ENCODE results near the gene VCAN.

Gene VCAN

GRCh38 chr5:83487155-83487554, 15.6 kb downstream of the VCAN start:
- TF ChIP-seq POLR2A (IDR thresholded peaks at IDR 0.05; ENCODE audit: extremely low read depth, insufficient read length) (no peak), MYC (IDR thresholded peaks at IDR 0.05; ENCODE audit: low read depth, low read length) (no peak), CTCF (IDR thresholded peaks at IDR 0.05; ENCODE audit: low read depth, low read length) (no peak), MAX (IDR thresholded peaks at IDR 0.05; ENCODE audit: low read depth, low read length) (no peak)
- no peak overlapping the region for H3K4me3 ChIP-seq (ENCODE audit: low read depth, low read length)
- DNase-seq (ENCODE audit: low read depth): no peak

GRCh38 chr5:83488271-83488670, 16.7 kb downstream of the VCAN start:
- TF ChIP-seq MAX (IDR thresholded peaks at IDR 0.05; ENCODE audit: low read depth, low read length) (no peak), CTCF (IDR thresholded peaks at IDR 0.05; ENCODE audit: low read depth, low read length) (no peak), MYC (IDR thresholded peaks at IDR 0.05; ENCODE audit: low read depth, low read length) (no peak), POLR2A (IDR thresholded peaks at IDR 0.05; ENCODE audit: extremely low read depth, insufficient read length) (no peak)
- H3K4me3 ChIP-seq (ENCODE audit: low read depth, low read length): no peak overlapping the region
- DNase-seq (ENCODE audit: low read depth): no peak

- DNase-seq (ENCODE audit: low read depth): no peak
- TF ChIP-seq MAX (IDR thresholded peaks at IDR 0.05; ENCODE audit: low read depth, low read length): no peak
- TF ChIP-seq MYC (IDR thresholded peaks at IDR 0.05; ENCODE audit: low read depth, low read length): no peak
- TF ChIP-seq CTCF (IDR thresholded peaks at IDR 0.05; ENCODE audit: low read depth, low read length): no peak
- no peak for TF ChIP-seq POLR2A (IDR thresholded peaks at IDR 0.05; ENCODE audit: extremely low read depth, insufficient read length)
- H3K4me3 ChIP-seq (ENCODE audit: low read depth, low read length): no peak overlapping the region
These were observed 17.3 kb downstream of the VCAN start for GRCh38 chr5:83488821-83489220.

- no peak overlapping the region for H3K4me3 ChIP-seq (ENCODE audit: low read depth, low read length)
- no peak for TF ChIP-seq MAX (IDR thresholded peaks at IDR 0.05; ENCODE audit: low read depth, low read length)
- no peak for DNase-seq (ENCODE audit: low read depth)
These were observed 18.7 kb downstream of the VCAN start for GRCh38 chr5:83490203-83490602.

GRCh38 chr5:83492331-83492730, 20.8 kb downstream of the VCAN start:
- DNase-seq (ENCODE audit: low read depth): no peak
- TF ChIP-seq MAX (IDR thresholded peaks at IDR 0.05; ENCODE audit: low read depth, low read length) (no peak), MYC (IDR thresholded peaks at IDR 0.05; ENCODE audit: low read depth, low read length) (no peak), CTCF (IDR thresholded peaks at IDR 0.05; ENCODE audit: low read depth, low read length) (no peak), POLR2A (IDR thresholded peaks at IDR 0.05; ENCODE audit: extremely low read depth, insufficient read length) (no peak)

GRCh38 chr5:83493644-83494043, 22.1 kb downstream of the VCAN start:
- no peak for DNase-seq (ENCODE audit: low read depth)
- no peak overlapping the region for H3K4me3 ChIP-seq (ENCODE audit: low read depth, low read length)
- no peak for TF ChIP-seq CTCF (IDR thresholded peaks at IDR 0.05; ENCODE audit: low read depth, low read length)
- TF ChIP-seq POLR2A (IDR thresholded peaks at IDR 0.05; ENCODE audit: extremely low read depth, insufficient read length): no peak
- TF ChIP-seq MYC (IDR thresholded peaks at IDR 0.05; ENCODE audit: low read depth, low read length): no peak
- TF ChIP-seq MAX (IDR thresholded peaks at IDR 0.05; ENCODE audit: low read depth, low read length): no peak

More at GRCh38 chr5:83492331-83492730, 20.8 kb downstream of the VCAN start:
- H3K4me3 ChIP-seq (ENCODE audit: low read depth, low read length): no peak overlapping the region

Measured in NB4 (cell line).